Osteoblast (primary cell): ENCODE results near the gene GSE1. TPM values are rescaled to one million over a fixed set of nuclear protein-coding genes. Genes with fewer than 3 reads are reported as not detected.

Source experiments
- DNase-seq: peaks from one replicate; pipeline ENCODE4 v3.0.0; 2011; ENCODE audit warnings: low spot score, mixed read lengths; ENCODE audit not compliant: insufficient read length; ENCODE audit errors: missing footprints
- H2AFZ ChIP-seq: 2 replicates; pipeline ENCODE4 v1.6.0; 2011; ENCODE audit warnings: mild to moderate bottlenecking, low read length
- H3K27ac ChIP-seq: 2 replicates; pipeline ENCODE4 v1.5.1; 2011; ENCODE audit warnings: mild to moderate bottlenecking, low read depth, low read length, moderate library complexity
- H3K27me3 ChIP-seq: 2 replicates; pipeline ENCODE4 v1.6.0; 2012; ENCODE audit warnings: mild to moderate bottlenecking, control low read depth, inconsistent platforms, low read length, moderate library complexity; ENCODE audit not compliant: insufficient read depth
- H3K36me3 ChIP-seq: 2 replicates; pipeline ENCODE4 v1.5.1; 2011; ENCODE audit warnings: mild to moderate bottlenecking, low read length, control low read depth, moderate library complexity; ENCODE audit not compliant: insufficient read depth
- H3K4me1 ChIP-seq: 2 replicates; pipeline ENCODE4 v1.5.1; 2011; ENCODE audit warnings: mild to moderate bottlenecking, low read length, control low read depth, moderate library complexity; ENCODE audit not compliant: insufficient read depth
- H3K4me2 ChIP-seq: 2 replicates; pipeline ENCODE4 v1.6.0; 2011; ENCODE audit warnings: mild to moderate bottlenecking, low read length; ENCODE audit not compliant: insufficient read depth
- H3K4me3 ChIP-seq: fragments of 200-600 bp; sonication (generic); 3 replicates; pipeline ENCODE4 v1.5.1; 2012; ENCODE audit warnings: mild to moderate bottlenecking, low read length, inconsistent platforms; ENCODE audit not compliant: insufficient read depth
- H3K79me2 ChIP-seq: 2 replicates; pipeline ENCODE4 v1.6.0; 2012; ENCODE audit warnings: mild to moderate bottlenecking, low read length, control low read depth, inconsistent platforms; ENCODE audit not compliant: insufficient read depth
- H3K9me3 ChIP-seq: 2 replicates; pipeline ENCODE4 v1.5.1; 2011; ENCODE audit warnings: low read depth, low read length, control low read depth
- H4K20me1 ChIP-seq: 2 replicates; pipeline ENCODE4 v1.6.0; 2012; ENCODE audit warnings: mild to moderate bottlenecking, low read length, control low read depth; ENCODE audit not compliant: insufficient read depth
- total RNA-seq: library from RNA; depleted of rRNA; stranded (reverse); fragments of >200 nt; gene quantifications from 2 replicates; pipeline ENCODE4 v1.2.3, GENCODE V29; 2012
- TF ChIP-seq, protein P1 (sequence below): IDR thresholded peaks from 2 replicates; pipeline ENCODE4 v1.5.1; 2011; ENCODE audit warnings: mild to moderate bottlenecking, low read depth, low read length, moderate library complexity; ENCODE audit errors: extremely low read depth

GSE1 gene
- total RNA-seq, 1 donor = 49.6 TPM

DNA sequence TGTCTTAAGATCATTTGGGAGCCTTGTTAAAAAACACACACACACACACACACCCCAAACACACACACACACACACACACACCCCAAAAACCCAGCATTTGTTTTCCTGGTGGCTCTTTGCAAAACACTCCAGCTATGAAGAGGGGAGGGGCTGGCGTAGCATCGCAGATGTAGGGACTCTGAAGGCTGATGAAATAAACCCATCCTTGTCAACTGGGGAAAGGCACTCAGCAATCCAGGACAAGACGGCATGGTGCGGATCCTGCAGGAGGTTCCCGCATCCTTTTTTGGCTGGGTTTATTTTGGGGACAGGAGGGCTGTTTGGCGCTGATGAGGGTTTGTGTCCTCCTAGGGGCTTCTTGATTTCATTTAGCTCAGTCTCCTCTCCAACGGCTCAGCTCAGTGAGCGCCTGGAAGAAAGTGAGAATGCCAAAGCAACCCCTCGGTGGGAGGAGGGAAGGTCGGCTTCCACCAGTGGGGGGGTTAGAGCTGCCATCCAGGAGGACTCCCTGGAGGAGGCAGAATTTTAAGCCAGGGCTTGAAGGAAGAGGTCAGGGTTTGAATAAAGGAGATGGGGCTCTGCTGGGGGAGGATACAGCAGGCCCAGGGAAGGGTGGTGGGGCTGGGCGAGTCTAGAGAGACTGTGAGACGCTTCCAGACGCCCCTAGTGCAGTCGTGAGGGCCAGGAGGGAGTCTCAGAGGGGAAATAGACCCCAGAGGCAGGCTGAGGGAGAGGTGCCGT lies 12.4 kb upstream of the GSE1 start:
- Histone ChIP-seq H3K4me2 (no peak overlapping the region), H3K27me3 (no peaks in the 10 kb centered on the region), H3K4me3 (no peak overlapping the region), H3K9me3 (no peaks in the 10 kb centered on the region), H2AFZ (no peak overlapping the region), H4K20me1 (peaks cover 82% of the 10 kb centered on the region), H3K79me2 (peaks cover 74% of the 10 kb centered on the region), H3K27ac (no peak overlapping the region), H3K4me1 (peaks cover 2% of the 10 kb centered on the region), H3K36me3 (no peaks in the 10 kb centered on the region)
- no peak for DNase-seq
- TF ChIP-seq, protein P1, sequence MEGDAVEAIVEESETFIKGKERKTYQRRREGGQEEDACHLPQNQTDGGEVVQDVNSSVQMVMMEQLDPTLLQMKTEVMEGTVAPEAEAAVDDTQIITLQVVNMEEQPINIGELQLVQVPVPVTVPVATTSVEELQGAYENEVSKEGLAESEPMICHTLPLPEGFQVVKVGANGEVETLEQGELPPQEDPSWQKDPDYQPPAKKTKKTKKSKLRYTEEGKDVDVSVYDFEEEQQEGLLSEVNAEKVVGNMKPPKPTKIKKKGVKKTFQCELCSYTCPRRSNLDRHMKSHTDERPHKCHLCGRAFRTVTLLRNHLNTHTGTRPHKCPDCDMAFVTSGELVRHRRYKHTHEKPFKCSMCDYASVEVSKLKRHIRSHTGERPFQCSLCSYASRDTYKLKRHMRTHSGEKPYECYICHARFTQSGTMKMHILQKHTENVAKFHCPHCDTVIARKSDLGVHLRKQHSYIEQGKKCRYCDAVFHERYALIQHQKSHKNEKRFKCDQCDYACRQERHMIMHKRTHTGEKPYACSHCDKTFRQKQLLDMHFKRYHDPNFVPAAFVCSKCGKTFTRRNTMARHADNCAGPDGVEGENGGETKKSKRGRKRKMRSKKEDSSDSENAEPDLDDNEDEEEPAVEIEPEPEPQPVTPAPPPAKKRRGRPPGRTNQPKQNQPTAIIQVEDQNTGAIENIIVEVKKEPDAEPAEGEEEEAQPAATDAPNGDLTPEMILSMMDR = no peak

GRCh38 chr16:85601272-85601639 lies 11.9 kb upstream of the GSE1 start:
- H2AFZ ChIP-seq = no peak overlapping the region
- no peak for DNase-seq

DNA sequence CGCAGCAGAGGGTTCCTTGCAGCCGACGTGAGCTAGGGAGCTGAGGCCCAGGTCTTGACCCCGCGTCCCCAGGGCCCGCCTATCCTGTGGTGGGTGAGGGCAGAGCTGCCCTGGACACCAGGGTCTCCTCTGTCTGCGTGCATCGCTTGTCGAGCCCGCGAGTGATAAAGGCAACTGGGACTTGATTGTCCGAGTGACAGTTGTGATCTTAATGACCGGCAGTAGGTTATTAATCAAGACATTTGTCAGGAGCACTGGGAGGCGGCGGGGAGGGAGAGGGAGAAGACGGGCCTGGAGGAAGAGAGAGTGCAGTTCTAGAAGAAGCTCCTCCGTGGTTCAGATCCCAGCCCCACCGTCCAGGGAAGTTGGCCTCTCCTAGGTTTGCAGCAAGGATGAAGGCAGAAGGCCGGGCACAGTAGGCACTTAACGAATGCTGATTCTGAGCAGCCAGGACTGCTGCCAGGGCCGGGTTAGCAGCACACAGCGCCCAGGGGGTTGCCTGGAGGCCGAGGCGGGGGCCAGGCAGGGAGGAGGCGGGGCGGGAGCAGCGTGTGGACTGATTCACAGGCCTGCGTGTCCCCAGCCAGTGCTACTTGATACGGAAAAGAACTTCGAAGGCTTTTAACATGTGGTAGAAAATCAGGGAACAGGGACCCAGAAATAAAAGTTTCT lies 11.3 kb upstream of the GSE1 start:
- no peak overlapping the region for H3K27ac ChIP-seq
- H3K4me1 ChIP-seq = peaks cover 2% of the 10 kb centered on the region
- H3K4me3 ChIP-seq = no peak overlapping the region
- H3K27me3 ChIP-seq = no peaks in the 10 kb centered on the region
- H3K9me3 ChIP-seq = no peaks in the 10 kb centered on the region
- H3K79me2 ChIP-seq = peaks cover 78% of the 10 kb centered on the region
- peaks cover 91% of the 10 kb centered on the region for H4K20me1 ChIP-seq
- DNase-seq = no peak
- H3K36me3 ChIP-seq = no peaks in the 10 kb centered on the region
- TF ChIP-seq, protein P1 = no peak
- H3K4me2 ChIP-seq = no peak overlapping the region
- H2AFZ ChIP-seq = no peak overlapping the region

More at GRCh38 chr16:85601272-85601639, 11.9 kb upstream of the GSE1 start:
- no peak overlapping the region for H3K4me2 ChIP-seq
- H3K4me1 ChIP-seq = peaks cover 2% of the 10 kb centered on the region
- H3K9me3 ChIP-seq = no peaks in the 10 kb centered on the region
- H3K36me3 ChIP-seq = no peaks in the 10 kb centered on the region
- H3K27ac ChIP-seq = no peak overlapping the region
- H3K4me3 ChIP-seq = no peak overlapping the region
- H4K20me1 ChIP-seq = peaks cover 88% of the 10 kb centered on the region
- H3K79me2 ChIP-seq = peaks cover 75% of the 10 kb centered on the region
- TF ChIP-seq, protein P1 = no peak
- H3K27me3 ChIP-seq = no peaks in the 10 kb centered on the region
